Measurements from ENCODE around the gene C3orf33. TPM values are rescaled to one million over a fixed set of nuclear protein-coding genes. Genes with fewer than 3 reads are reported as not detected.

The C3orf33 gene
- total and polyA plus RNA-seq, 2 of the 13 experiments (the other 11 are each of a cell fraction or from before 2014, with no cell fraction given): 9.2 to 12.6 TPM

DNA sequence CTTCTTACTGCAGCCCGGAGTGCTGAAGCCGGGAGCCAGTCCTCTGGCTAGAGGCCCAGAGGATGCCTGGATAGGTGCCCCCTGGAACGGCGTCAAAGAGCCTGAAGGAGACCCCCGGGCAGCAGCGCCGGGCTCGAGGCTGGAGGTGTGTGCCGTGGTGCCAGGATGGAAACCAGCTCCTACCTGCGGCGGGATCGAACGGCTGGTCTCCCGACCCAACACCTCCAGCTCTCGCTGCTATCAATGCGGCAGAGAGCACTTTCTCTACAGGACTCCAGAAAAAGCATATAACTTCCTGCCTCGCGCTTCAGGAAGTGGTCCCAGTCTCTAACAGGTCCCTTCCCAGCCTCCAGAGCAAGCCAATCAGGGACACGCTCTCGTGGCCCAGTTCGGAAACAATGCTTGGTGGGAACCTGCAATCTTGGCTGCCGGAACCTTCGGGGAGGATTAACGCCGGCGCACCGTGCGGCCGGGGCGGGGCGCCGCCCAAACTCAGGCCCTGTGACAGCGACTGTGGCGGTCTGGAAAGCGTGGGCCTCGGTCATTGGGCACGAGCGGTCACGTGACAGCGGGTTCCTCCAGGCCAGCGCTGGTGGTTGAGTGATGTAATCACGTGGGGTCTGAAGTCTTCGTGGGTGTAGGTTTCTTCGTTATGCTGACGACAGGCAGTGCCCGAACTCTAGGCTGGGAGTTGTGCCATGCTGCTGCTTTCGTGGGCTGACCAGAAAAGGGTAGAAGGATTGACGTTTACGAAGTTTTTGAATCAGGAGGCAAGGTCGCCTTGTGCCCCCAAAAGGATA is 48.3 kb upstream of the C3orf33 start, which contains the start of gene SLC33A1 (continued):
- TF ChIP-seq RBM39 (IDR thresholded peaks at IDR 0.05; ENCODE audit: low read depth, low read length, poor library complexity, severe bottlenecking): peak; percentile 90
- TF ChIP-seq HES4 (CRISPR knock-in tag; IDR thresholded peaks at IDR 0.05; ENCODE audit: borderline replicate concordance): no peak
- peak; percentile 95 for TF ChIP-seq KDM2A (CRISPR knock-in tag; IDR thresholded peaks at IDR 0.05; ENCODE audit: borderline replicate concordance, low read depth)
- no peak for TF ChIP-seq MTA3 (CRISPR knock-in tag; IDR thresholded peaks at IDR 0.05)
- no peak; the same call in 1 of the 2 replicates for TF ChIP-seq ZSCAN22 (CRISPR knock-in tag; IDR thresholded peaks at IDR 0.05)
- TF ChIP-seq, protein P1, sequence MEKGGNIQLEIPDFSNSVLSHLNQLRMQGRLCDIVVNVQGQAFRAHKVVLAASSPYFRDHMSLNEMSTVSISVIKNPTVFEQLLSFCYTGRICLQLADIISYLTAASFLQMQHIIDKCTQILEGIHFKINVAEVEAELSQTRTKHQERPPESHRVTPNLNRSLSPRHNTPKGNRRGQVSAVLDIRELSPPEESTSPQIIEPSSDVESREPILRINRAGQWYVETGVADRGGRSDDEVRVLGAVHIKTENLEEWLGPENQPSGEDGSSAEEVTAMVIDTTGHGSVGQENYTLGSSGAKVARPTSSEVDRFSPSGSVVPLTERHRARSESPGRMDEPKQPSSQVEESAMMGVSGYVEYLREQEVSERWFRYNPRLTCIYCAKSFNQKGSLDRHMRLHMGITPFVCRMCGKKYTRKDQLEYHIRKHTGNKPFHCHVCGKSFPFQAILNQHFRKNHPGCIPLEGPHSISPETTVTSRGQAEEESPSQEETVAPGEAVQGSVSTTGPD (CRISPR knock-in tag; IDR thresholded peaks at IDR 0.05): no peak
- peak; percentile 92 for TF ChIP-seq ZSCAN21 (CRISPR knock-in tag; IDR thresholded peaks at IDR 0.05; ENCODE audit: borderline replicate concordance)
- TF ChIP-seq ZFX (CRISPR knock-in tag; IDR thresholded peaks at IDR 0.05; ENCODE audit: low read depth): peak; percentile 91
- TF ChIP-seq REPIN1 (CRISPR knock-in tag; IDR thresholded peaks at IDR 0.05; ENCODE audit: borderline replicate concordance, low read depth): peak; percentile 99
- no peak for TF ChIP-seq KDM1A (CRISPR knock-in tag; IDR thresholded peaks at IDR 0.05)
- TF ChIP-seq, protein P2, sequence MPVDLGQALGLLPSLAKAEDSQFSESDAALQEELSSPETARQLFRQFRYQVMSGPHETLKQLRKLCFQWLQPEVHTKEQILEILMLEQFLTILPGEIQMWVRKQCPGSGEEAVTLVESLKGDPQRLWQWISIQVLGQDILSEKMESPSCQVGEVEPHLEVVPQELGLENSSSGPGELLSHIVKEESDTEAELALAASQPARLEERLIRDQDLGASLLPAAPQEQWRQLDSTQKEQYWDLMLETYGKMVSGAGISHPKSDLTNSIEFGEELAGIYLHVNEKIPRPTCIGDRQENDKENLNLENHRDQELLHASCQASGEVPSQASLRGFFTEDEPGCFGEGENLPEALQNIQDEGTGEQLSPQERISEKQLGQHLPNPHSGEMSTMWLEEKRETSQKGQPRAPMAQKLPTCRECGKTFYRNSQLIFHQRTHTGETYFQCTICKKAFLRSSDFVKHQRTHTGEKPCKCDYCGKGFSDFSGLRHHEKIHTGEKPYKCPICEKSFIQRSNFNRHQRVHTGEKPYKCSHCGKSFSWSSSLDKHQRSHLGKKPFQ (CRISPR knock-in tag; IDR thresholded peaks at IDR 0.05; ENCODE audit: insufficient replicate concordance): peak; percentile 83
- no peak for TF ChIP-seq TRIM24 (CRISPR knock-in tag; IDR thresholded peaks at IDR 0.05)
- no peak for TF ChIP-seq TCF12 (IDR thresholded peaks at IDR 0.05)
- TF ChIP-seq TCF12 (CRISPR knock-in tag; IDR thresholded peaks at IDR 0.05): no peak
- TF ChIP-seq HDAC1 (CRISPR knock-in tag; IDR thresholded peaks at IDR 0.05): peak; percentile 98
- no peak for TF ChIP-seq ZNF530 (CRISPR knock-in tag; IDR thresholded peaks at IDR 0.05; ENCODE audit: low read depth)
- TF ChIP-seq SP5 (CRISPR knock-in tag; IDR thresholded peaks at IDR 0.05; ENCODE audit: borderline replicate concordance, low read depth): peak; percentile 78; the same call in 1 of the 2 replicates
- peak; percentile 63 for TF ChIP-seq ZMYM2 (CRISPR knock-in tag; IDR thresholded peaks at IDR 0.05)
- TF ChIP-seq ZIK1 (CRISPR knock-in tag; IDR thresholded peaks at IDR 0.05; ENCODE audit: borderline replicate concordance, low read depth): peak; percentile 82; the same call in 1 of the 2 replicates
- 0 out of 2 replicates have a peak, but pooled peaks have one; percentile 25 for TF ChIP-seq ARHGAP35 (CRISPR knock-in tag; IDR thresholded peaks at IDR 0.05; ENCODE audit: borderline replicate concordance)
- TF ChIP-seq SOX5 (CRISPR knock-in tag; IDR thresholded peaks at IDR 0.05; ENCODE audit: borderline replicate concordance): peak; percentile 88
- TF ChIP-seq ZNF251 (CRISPR knock-in tag; IDR thresholded peaks at IDR 0.05): peak; percentile 37
- peak; percentile 95 for TF ChIP-seq ZFP1 (CRISPR knock-in tag; IDR thresholded peaks at IDR 0.05)

Data from HepG2 (cell line).